HepG2 (cell line): Measurements from ENCODE around the gene FJX1. TPM values are rescaled to one million over a fixed set of nuclear protein-coding genes. Genes with fewer than 3 reads are reported as not detected.

Experiments
- ATAC-seq: fragments of 200-7000 bp; cut with Tn5 transposase; 3 replicates; pipeline ENCODE4 v1.9.1; 2020; ENCODE audit warnings: mild to moderate bottlenecking, moderate library complexity
- BruUV-seq: library from RNA; stranded (reverse); fragments of 400-500 nt; replicated peaks from 2 replicates; lab custom pipeline; 2021; lab: Mats Ljungman, UMichigan
- CTCF ChIA-PET: fragments of 300-600 bp; formaldehyde crosslinking; extraction: SDS; loops from one replicate; lab custom pipeline; 2021; ENCODE audit warnings: low total read pairs, inconsistent platforms, low intra/inter-chr PET ratio; lab: Yijun Ruan, JAX
- POLR2A ChIA-PET: fragments of 350-600 bp; sonication (Branson Sonifier 250); formaldehyde crosslinking; loops from one replicate; lab custom pipeline; 2020; ENCODE audit warnings: antibody characterized with exemption, inconsistent platforms; lab: Yijun Ruan, JAX
- DNase-seq: peaks from one replicate; pipeline ENCODE4 v3.0.0-alpha.2; 2015; ENCODE audit warnings: low spot score
- FAIRE-seq: peaks from 3 replicates; lab custom pipeline; 2011; peaks lifted over from hg19 to GRCh38; lab: Jason Lieb, UNC
- H2AFZ ChIP-seq: one replicate; pipeline ENCODE4 v1.6.1; 2011; ENCODE audit warnings: low read length, inconsistent platforms
- H3K27ac ChIP-seq: fragments of 300-600 bp; 3 replicates; pipeline ENCODE4 v1.8.0; 2011; ENCODE audit warnings: mixed run types, mild to moderate bottlenecking, mixed read lengths, low read length, inconsistent platforms; ENCODE audit not compliant: insufficient read depth; ENCODE audit errors: extremely low read length
- H3K27me3 ChIP-seq, 2 experiments: fragments of 200-600 bp in 1 of 2; 2 replicates in 1 of 2; 3 replicates in 1 of 2; pipeline versions ENCODE4 v1.6.0 to v1.8.0; 2011; ENCODE audit warnings: low read length in 2 of 2, mild to moderate bottlenecking in 2 of 2, moderate library complexity in 2 of 2, inconsistent platforms in 1 of 2; ENCODE audit not compliant: insufficient read depth in 2 of 2, control insufficient read depth in 1 of 2
- H3K36me3 ChIP-seq, 2 experiments: fragments of 200-600 bp in 1 of 2; replicated peaks in 1 of 2; 2 replicates in 1 of 2; 3 replicates in 1 of 2; pipeline versions ENCODE4 v1.5.1 to v1.8.0; 2011; ENCODE audit warnings: low read length in 2 of 2, inconsistent platforms in 1 of 2; ENCODE audit not compliant: insufficient read depth in 2 of 2, control insufficient read depth in 1 of 2
- H3K4me1 ChIP-seq: 2 replicates; pipeline ENCODE4 v1.5.1; 2012; ENCODE audit warnings: low read length, inconsistent platforms; ENCODE audit not compliant: insufficient read depth
- H3K4me2 ChIP-seq: 2 replicates; pipeline ENCODE4 v1.6.0; 2011; ENCODE audit warnings: low read depth, low read length, inconsistent platforms
- H3K4me3 ChIP-seq, 3 experiments: fragments of 200-600 bp in 1 of 3; sonication (generic), shearing (Covaris generic) in 1 of 3; replicated peaks in 1 of 3; 2 replicates each; pipeline ENCODE4 v1.5.1; 2011 to 2016; ENCODE audit warnings: low read length in 3 of 3, inconsistent platforms in 2 of 3, low read depth in 2 of 3, mild to moderate bottlenecking in 2 of 3, control low read depth in 1 of 3, mixed read lengths in 1 of 3; ENCODE audit not compliant: insufficient read depth in 1 of 3
- H3K79me2 ChIP-seq: one replicate; pipeline ENCODE4 v1.6.1; 2011; ENCODE audit warnings: low read length, inconsistent platforms; ENCODE audit not compliant: insufficient read depth
- H3K9ac ChIP-seq: 2 replicates; pipeline ENCODE4 v1.6.0; 2011; ENCODE audit warnings: mild to moderate bottlenecking, low read depth, low read length, inconsistent platforms; ENCODE audit not compliant: insufficient read depth
- H3K9me3 ChIP-seq: 2 replicates; pipeline ENCODE4 v1.5.1; 2012; ENCODE audit warnings: mild to moderate bottlenecking, low read length
- H4K20me1 ChIP-seq: 2 replicates; pipeline ENCODE4 v1.6.0; 2011; ENCODE audit warnings: inconsistent platforms, mild to moderate bottlenecking, low read length, moderate library complexity; ENCODE audit not compliant: insufficient read depth
- HCFC1 ChIP-seq: fragments of 150-350 bp; IDR thresholded peaks from 2 replicates; pipeline ENCODE4 v1.6.1; 2014; ENCODE audit warnings: low read depth, low read length
- ZNF841 ChIP-seq: sonication (generic); formaldehyde crosslinking; IDR thresholded peaks from 2 replicates; pipeline ENCODE4 v1.8.1; 2023; ENCODE audit warnings: missing genetic modification reagents, borderline replicate concordance
- WGBS: methylation state at CpG from one replicate; pipeline ENCODE4 v1.1.6; 2017; ENCODE audit warnings: low lambda C conversion rate; 5-methylcytosine and 5-hydroxymethylcytosine counted together
- in situ Hi-C: cut with HindIII; loops from 2 replicates; pipeline ENCODE4 v1.10.0; 2017; ENCODE audit warnings: low pct_unique_long_range_greater_than_20kb; ENCODE audit not compliant: extremely low pct_ligation_motif_present
- intact Hi-C: fragments of 100-400 bp; cut with micrococcal nuclease; formaldehyde crosslinking; loops from one replicate; pipeline ENCODE4 v1.10.0; 2022; ENCODE audit not compliant: unreplicated experiment
- polyA plus RNA-seq, 8 experiments: library from polyadenylated mRNA; depleted of rRNA in 3 of 8; stranded (reverse) in 7 of 8; unstranded in 1 of 8; fragments of >200 nt; fragmentation: Illumina TruSeq in 4 of 8; extraction: Trizol in 4 of 8; gene quantifications; 2 replicates each; pipeline versions ENCODE4 v1.2.1 to v1.2.3, GENCODE V29; 2011 to 2016; ENCODE audit warnings: low read depth in 4 of 8, missing spikeins in 1 of 8, mixed read lengths in 1 of 8; ENCODE audit not compliant: insufficient read depth in 1 of 8
- total RNA-seq, 5 experiments: library from RNA; depleted of rRNA; stranded (reverse); fragments of >200 nt; fragmentation: Illumina TruSeq; extraction: Trizol; gene quantifications; 2 replicates each; pipeline ENCODE4 v1.2.3, GENCODE V29; 2016; ENCODE audit warnings: low read depth in 1 of 5

FJX1 gene
- total and polyA plus RNA-seq, 2 of the 13 experiments (the other 11 are each of a cell fraction or from before 2014, with no cell fraction given): 0.40 to 0.82 TPM

DNA sequence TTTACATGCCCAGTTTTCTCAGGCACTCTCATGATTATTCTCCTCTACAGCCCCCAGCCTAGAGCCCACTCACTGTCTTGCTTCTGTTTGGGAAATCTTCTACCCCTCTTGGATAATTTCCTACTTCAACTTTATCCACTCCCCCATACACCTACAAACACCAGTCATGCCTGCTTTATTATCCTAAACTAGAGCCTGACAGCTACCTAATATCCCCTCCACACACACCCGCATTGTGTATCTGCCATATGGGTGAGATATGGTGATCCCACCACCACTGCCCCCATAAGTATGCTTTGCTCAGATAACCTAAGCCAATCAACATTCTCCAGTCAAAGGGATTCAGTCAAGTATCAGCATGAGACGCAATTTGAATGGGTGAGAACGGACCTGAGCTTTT lies 15.3 kb upstream of the FJX1 start:
- TF ChIP-seq ZNF841 (CRISPR knock-in tag): no peak
- no peak for ATAC-seq
- Histone ChIP-seq H3K4me3 (no peak overlapping the region), H3K27me3 (peaks cover 0 to 22% of the 10 kb centered on the region in 2 experiments; a peak in 4 of 5 replicates), H3K27ac (no peak overlapping the region), H4K20me1 (no peaks in the 10 kb centered on the region), H2AFZ (no peak overlapping the region), H3K9ac (no peak overlapping the region), H3K4me1 (no peaks in the 10 kb centered on the region), H3K4me2 (no peak overlapping the region), H3K79me2 (no peaks in the 10 kb centered on the region), H3K9me3 (no peaks in the 10 kb centered on the region), H3K36me3 (no peaks in the 10 kb centered on the region)
- POLR2A ChIA-PET: no interaction called here
- in situ Hi-C loops: loop anchor here (25.0 kb wide), 1 partner anchor 884 kb away; no protein-coding TSS in a partner anchor
- intact Hi-C loops: no loop called here
- no TSS peak for BruUV-seq
- no peak for FAIRE-seq
- DNase-seq: no peak
- CTCF ChIA-PET: no interaction called here
- WGBS: 28% methylated on average over 3 of the region's 3 CpGs

DNA sequence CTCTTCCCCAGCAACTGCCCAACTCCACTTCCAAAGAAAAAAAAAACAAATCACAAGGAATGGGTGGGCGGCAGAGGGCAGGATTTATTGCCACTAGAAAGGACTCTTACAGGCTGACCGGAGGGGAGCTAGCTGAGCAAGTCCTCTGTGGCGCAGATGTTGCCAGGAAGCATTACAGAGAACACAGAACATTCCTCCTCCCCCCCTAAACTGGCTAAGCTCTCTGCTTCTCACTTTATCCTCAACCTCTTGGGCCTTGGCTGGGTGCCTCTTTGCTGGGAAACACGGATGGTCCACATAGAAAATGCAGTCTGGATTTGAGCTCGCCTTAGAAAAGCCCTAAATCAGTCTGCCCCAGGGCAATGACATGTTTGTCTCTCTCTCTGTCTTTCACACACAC lies 12.6 kb upstream of the FJX1 start:
- WGBS: 9% methylated on average over 4 of the region's 5 CpGs
- no TSS peak for BruUV-seq
- no peak overlapping the region for H3K9ac ChIP-seq
- intact Hi-C loops (no loop called here), in situ Hi-C loops (loop anchor here (25.0 kb wide), 1 partner anchor 882 kb away; no protein-coding TSS in a partner anchor)
- H3K27me3 ChIP-seq: peaks cover 2 to 36% of the 10 kb centered on the region in 2 experiments; a peak in 4 of 5 replicates
- no peak overlapping the region for H3K27ac ChIP-seq
- DNase-seq (no peak), FAIRE-seq (no peak), ATAC-seq (no peak)
- no peaks in the 10 kb centered on the region for H4K20me1 ChIP-seq
- no peak overlapping the region for H2AFZ ChIP-seq
- no peaks in the 10 kb centered on the region for H3K79me2 ChIP-seq
- no peaks in the 10 kb centered on the region for H3K4me1 ChIP-seq
- TF ChIP-seq HCFC1: no peak
- CTCF ChIA-PET: no interaction called here
- H3K36me3 ChIP-seq: no peaks in the 10 kb centered on the region
- no peaks in the 10 kb centered on the region for H3K9me3 ChIP-seq
- POLR2A ChIA-PET: no interaction called here
- no peak overlapping the region for H3K4me2 ChIP-seq
- no peak overlapping the region for H3K4me3 ChIP-seq
